ENCODE data around the gene CENPO. TPM values are rescaled to one million over a fixed set of nuclear protein-coding genes. Genes with fewer than 3 reads are reported as not detected.

Gene CENPO
- total RNA-seq, 1 donor from 2014 or later, result 3.7 TPM

DNA sequence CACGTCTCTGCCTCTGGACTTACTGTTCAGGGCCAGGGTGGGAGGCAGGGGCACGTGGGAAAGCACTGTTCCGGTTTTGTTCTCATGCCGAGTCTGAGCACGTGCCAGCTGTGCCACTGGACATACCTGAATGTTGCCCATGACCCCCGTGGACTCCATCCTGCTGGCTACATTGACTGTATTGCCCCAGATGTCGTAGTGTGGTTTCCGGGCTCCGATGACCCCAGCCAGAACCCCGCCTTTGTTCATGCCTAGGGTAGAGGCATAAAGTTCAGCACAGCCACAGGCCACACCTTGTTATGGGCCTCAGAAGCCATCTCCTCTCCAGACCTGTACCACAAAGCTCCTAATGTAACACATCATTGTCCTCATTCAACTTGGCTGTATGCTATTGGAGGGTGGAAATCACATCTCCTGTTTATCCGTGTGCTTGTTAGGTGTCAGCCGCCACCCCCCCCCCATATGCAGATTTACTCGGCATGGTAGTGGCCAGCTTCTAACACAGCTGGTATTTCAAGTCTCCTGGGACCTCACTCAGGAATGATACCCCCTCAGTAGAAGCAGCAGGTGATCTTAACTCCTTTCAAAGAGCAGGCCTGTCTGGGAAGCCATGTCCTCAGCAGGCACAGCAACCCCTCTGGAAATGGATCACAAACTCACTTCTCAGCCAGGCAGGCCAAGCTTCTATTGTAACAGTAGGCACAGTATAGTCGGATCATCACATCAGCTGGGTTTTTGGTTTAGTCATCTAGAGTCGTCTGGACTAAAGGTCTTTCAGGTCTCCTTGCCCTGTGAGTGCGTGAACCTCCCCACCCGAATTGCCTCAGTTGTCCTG is 27.6 kb downstream of the CENPO start:
- intact Hi-C loops (cut with DNase I), result no loop called here
- ATAC-seq (no peak), DNase-seq (ENCODE audit: low spot score) (peak; percentile 42)

- peak; percentile 46 for DNase-seq (ENCODE audit: low spot score)
Measured at GRCh38 chr2:24821433-24821891, 28.2 kb downstream of the CENPO start.

DNA sequence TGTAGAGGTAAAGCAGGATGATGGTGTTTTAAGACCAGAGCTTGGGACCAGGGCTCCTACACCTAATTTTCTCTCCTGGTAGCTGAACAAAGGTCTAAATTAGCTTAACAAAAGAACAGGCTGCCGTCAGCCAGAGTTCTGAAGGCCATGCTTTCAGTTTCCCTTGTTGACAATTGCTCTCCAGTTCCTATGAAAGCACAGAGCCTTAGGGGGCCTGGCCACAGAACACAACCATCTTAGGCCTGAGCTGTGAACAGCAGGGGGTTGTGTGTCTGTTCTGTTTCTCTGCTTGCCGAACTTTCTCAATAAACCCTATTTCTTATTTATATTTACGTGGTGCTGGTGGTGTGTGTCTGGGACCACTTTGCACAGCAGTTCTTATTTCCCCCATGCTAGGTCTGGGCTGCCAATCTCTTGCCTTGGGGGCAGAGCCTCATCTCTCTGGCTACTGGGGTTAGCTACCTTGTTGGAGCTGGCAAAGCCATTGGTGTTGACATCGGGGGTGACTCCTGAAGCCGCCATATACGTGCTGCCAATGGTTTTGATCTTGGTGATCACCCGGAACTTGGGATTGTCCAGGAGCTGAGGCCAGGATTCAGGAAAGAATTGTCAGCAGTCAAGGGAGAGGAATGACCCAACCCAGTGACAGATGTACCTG is 29.0 kb downstream of the CENPO start:
- DNase-seq (ENCODE audit: low spot score) (peak; percentile 42), ATAC-seq (no peak)
- intact Hi-C loops (cut with DNase I), result no loop called here

More at GRCh38 chr2:24821433-24821891, 28.2 kb downstream of the CENPO start:
- ATAC-seq, result no peak
- intact Hi-C loops (cut with DNase I), result no loop called here

GRCh38 chr2:24824071-24824588 is 30.9 kb downstream of the CENPO start:
- DNase-seq (ENCODE audit: low spot score), result peak; percentile 49
- intact Hi-C loops (cut with DNase I), result no loop called here
- no peak for ATAC-seq

GRCh38 chr2:24824966-24825882 is 32.0 kb downstream of the CENPO start:
- no peak for ATAC-seq
- DNase-seq (ENCODE audit: low spot score), result peak; percentile 51
- intact Hi-C loops (cut with DNase I), result loop anchor here (5.0 kb wide), 1 partner anchor 418 kb away; no protein-coding TSS in a partner anchor

DNA sequence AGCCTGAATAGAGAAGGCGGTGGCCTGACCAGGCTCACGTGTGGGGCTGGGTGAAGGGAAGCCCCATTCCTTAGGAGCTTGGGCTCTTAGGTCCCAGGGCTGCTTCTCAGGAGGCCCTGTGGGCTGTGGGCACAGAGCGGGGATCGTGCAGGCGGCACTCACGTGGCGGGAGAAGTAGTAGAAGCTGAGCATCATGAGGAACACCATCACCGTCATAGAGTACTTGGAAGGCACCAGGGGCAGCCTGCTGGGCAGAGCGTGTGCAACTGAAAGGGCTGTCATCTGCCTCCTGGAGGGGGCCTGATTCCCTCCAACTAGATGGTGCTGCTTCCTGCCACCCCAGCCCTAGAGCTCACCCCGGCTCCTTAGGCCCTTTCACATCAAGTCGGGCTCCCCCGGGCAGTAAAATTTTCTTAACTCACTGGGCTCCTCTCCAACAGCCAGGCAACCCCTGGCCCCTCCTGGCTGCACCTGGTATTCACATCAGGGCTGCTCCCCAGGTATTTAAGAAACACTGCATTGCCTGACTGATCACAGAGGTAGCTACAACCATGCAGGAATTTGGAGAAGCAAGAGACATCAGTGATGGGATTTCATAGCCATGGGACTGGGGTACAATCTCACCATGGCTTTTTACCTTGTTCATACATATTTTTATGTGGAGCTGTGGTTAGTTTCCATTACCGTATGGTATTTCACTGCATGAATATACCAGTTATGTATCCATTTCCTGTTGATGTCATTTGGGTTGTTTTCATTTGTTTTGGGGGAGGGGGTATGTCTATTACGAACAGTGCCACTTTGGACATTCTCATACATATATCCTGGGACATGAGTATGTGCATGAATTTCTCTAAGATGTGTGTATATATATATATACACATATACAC is 32.9 kb downstream of the CENPO start:
- peak; percentile 52 for DNase-seq (ENCODE audit: low spot score)
- no peak for ATAC-seq
- intact Hi-C loops (cut with DNase I), result loop anchor here (5.0 kb wide), 1 partner anchor 419 kb away; no protein-coding TSS in a partner anchor

- intact Hi-C loops (cut with DNase I), result loop anchor here (5.0 kb wide), 1 partner anchor 419 kb away; no protein-coding TSS in a partner anchor
Measured at GRCh38 chr2:24826773-24827145, 33.5 kb downstream of the CENPO start.

DNA sequence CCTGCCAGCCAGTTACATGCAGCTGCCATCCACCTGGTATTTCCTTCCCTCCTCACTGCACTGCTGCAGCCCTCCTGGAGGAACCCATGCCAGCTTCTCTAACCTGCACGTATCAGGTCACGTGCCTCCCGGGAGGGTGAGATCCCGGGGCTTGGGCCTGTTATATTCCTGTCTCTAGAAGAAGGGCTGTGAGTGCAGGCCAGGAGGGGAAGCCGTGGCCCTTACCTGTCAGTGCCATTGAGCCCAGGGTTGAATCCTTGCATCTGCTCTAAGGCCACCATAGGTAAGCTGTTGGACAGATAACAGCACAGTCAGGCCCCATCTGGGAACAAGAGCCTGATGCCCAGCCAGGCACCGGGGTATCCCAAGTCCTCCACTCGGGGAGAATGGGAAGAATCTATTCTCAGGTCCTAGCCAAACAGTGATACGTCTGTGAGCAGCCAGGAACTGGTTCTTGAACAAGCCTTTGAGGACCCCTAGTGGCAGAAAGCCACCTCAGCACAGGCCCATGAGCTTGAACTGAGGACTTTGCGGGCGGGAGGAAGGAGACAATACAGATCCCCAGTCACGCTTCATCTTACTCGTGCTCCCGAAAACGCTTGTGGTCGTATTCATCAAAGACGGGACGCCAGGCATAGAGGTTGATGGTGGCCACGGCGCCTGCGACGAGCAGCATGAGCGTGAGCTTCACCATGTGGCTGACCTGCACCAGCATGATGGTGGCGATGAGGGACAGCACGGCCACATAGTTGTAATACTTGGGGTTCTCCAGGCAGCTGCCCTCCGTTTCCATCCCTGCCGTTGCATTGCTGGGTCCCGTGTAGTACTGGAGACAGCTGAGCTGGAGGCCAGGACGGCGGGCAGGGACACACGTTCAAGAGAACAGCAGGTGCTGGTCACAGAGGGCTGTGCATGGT is 34.4 kb downstream of the CENPO start:
- DNase-seq (ENCODE audit: low spot score) (peak; percentile 90), ATAC-seq (peak; percentile 92)
- intact Hi-C loops (cut with DNase I), result loop anchor here (5.0 kb wide), 1 partner anchor 420 kb away; no protein-coding TSS in a partner anchor

More at GRCh38 chr2:24826773-24827145, 33.5 kb downstream of the CENPO start:
- DNase-seq (ENCODE audit: low spot score), result no peak
- ATAC-seq, result no peak

DNA sequence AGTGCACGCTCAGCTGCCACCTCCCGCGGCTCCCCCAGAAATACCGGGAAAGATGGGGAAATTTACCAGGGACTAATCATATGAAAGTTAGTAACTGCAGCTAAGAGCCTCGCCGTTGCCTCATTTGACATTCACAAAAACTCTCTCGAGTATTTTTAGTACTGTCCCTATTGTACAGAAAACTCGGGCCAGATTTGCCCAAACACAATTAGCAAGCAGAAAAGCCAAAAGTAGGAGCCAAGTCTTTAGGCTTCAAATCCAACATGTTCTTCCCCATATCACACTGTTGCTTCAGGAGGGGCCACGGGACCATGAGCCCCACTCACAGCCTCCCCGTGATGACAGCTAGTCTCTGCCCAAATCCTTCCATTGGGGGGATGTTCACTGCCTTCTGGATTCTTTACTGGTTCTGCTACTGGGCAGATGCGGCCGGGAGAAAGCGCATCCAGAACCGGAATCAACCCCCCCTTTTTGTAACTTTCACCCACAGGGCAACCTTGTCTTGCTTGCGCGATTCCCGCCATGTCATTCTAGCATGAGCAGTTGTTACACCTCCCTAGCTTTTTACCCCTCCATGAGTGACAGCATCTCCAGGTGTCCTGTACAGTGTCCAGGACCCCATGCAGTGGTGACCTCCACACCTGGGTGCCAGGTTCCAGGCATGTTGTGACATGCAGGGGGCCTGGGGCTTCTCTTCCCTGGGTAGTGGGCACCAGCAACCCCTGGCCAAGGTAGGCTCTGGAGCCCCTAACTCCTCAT is 35.2 kb downstream of the CENPO start:
- intact Hi-C loops (cut with DNase I), result loop anchor here (5.0 kb wide), 1 partner anchor 421 kb away; no protein-coding TSS in a partner anchor

GRCh38 chr2:24830351-24830750 is 37.1 kb downstream of the CENPO start:
- DNase-seq (ENCODE audit: low spot score) (peak; percentile 47), ATAC-seq (no peak)
- intact Hi-C loops (cut with DNase I), result no loop called here

More for the DNA sequence above, 35.2 kb downstream of the CENPO start:
- ATAC-seq (no peak), DNase-seq (ENCODE audit: low spot score) (peak; percentile 56)

- ATAC-seq, result no peak
- peak; percentile 53 for DNase-seq (ENCODE audit: low spot score)
- intact Hi-C loops (cut with DNase I), result no loop called here
Measured at GRCh38 chr2:24830786-24831185, 37.6 kb downstream of the CENPO start.

DNA sequence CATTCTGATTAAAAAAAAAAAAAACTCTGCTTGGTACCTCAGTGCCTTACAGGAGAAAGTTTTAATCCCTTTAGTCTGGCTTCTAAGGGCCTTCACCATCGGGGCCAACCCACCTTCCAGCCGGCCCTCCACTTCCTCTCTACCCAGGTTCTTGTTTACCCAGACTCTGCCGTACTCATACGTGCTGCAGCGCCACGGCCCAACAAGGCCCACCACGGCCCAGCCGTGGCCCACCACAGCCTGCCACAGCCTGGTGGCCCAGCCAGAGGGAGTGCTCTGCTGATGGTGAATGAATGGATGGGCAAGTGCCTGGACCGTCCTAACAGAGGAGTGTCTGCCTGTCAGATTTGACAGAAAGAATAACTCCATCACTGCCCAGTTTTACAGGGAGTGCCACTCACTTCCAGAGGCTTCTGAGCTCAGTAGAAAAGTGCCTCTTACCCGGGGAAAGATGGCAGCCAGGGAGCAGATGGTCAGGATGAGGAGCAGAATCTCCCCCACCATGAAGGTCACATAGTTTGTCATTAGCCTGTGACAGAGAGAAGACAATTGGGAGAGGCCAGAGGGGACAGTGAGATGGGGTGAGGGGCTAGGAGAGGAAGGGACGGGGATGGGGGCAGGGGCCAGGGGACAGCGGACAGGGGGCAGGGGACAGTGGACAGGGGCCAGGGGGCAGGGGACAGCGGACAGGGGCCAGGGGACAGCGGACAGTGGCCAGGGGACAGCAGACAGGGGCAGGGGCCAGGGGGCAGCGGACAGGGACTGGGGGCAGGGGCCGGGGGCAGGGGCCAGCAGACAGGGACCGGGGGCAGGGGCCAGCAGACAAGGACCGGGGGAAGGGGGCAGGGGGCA is 38.2 kb downstream of the CENPO start:
- peak; percentile 53 for DNase-seq (ENCODE audit: low spot score)
- ATAC-seq, result no peak
- intact Hi-C loops (cut with DNase I), result no loop called here

DNA sequence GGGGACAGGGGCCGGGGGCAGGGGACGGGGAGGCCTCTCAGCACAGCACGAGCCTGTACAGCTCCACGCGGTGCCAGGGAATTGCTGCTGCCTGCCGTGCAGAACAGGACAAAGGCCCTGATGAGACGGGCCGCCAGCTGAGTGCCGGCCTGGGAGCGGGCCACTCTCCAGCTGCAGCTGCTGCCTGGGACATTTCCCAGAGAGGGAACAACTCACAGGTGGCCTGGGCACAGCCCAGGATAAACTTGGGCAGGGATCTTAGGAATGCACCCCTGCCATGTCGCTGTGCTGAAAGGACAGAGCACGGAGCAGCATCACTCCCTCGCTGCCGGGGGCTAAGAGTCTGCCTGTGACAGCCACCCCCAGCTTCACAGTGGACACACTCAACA is 38.8 kb downstream of the CENPO start:
- ATAC-seq, result peak; percentile 33
- peak; percentile 58 for DNase-seq (ENCODE audit: low spot score)
- intact Hi-C loops (cut with DNase I), result no loop called here

GRCh38 chr2:24832521-24832920 is 39.3 kb downstream of the CENPO start:
- DNase-seq (ENCODE audit: low spot score), result peak; percentile 56
- intact Hi-C loops (cut with DNase I), result no loop called here
- ATAC-seq, result no peak
